Calu3 (cell line): Measurements from ENCODE around the gene C22orf39. TPM values are rescaled to one million over a fixed set of nuclear protein-coding genes. Genes with fewer than 3 reads are reported as not detected.

Source experiments
- BruUV-seq: library from RNA; stranded (reverse); fragments of 400-500 nt; replicated peaks from 2 replicates; lab custom pipeline; 2021; lab: Mats Ljungman, UMichigan
- CTCF ChIA-PET: fragments of 300-600 bp; sonication (Branson Sonifier 250); formaldehyde crosslinking; loops from one replicate; lab custom pipeline; 2022; ENCODE audit warnings: antibody characterized with exemption; lab: Charles Lee
- DNase-seq: peaks from one replicate; pipeline ENCODE4 v3.0.0; 2022
- H3K27ac Mint-ChIP-seq: one replicate; pipeline ENCODE4 v1.8.0; 2022; ENCODE audit warnings: mixed read lengths; ENCODE audit not compliant: unreplicated experiment
- H3K27me3 Mint-ChIP-seq: one replicate; pipeline ENCODE4 v1.8.0; 2022; ENCODE audit warnings: mixed read lengths; ENCODE audit not compliant: unreplicated experiment
- H3K36me3 Mint-ChIP-seq: one replicate; pipeline ENCODE4 v1.8.0; 2022; ENCODE audit warnings: mild to moderate bottlenecking, moderate library complexity, mixed read lengths; ENCODE audit not compliant: insufficient read depth, unreplicated experiment
- H3K4me1 Mint-ChIP-seq: one replicate; pipeline ENCODE4 v1.8.0; 2022; ENCODE audit warnings: mild to moderate bottlenecking, low read depth, mixed read lengths; ENCODE audit not compliant: unreplicated experiment
- H3K4me3 Mint-ChIP-seq: one replicate; pipeline ENCODE4 v1.8.0; 2022; ENCODE audit warnings: mild to moderate bottlenecking, low read depth, moderate library complexity, mixed read lengths; ENCODE audit not compliant: unreplicated experiment
- H3K9me3 Mint-ChIP-seq: one replicate; pipeline ENCODE4 v1.8.0; 2022; ENCODE audit warnings: low read depth, mixed read lengths; ENCODE audit not compliant: unreplicated experiment
- intact Hi-C: fragments of 100-400 bp; cut with micrococcal nuclease; formaldehyde crosslinking; loops from one replicate; pipeline ENCODE4 v1.10.0; 2022; ENCODE audit not compliant: unreplicated experiment
- total RNA-seq: library from RNA; stranded (reverse); gene quantifications from 2 replicates; pipeline ENCODE4 v1.2.3, GENCODE V29; 2022
- TF ChIP-seq, protein P1 (sequence below): fragments of 200-600 bp; IDR thresholded peaks from one replicate; pipeline ENCODE4 v1.8.0; 2022; ENCODE audit warnings: antibody characterized with exemption; ENCODE audit not compliant: unreplicated experiment

Gene C22orf39
- total RNA-seq, 1 experiment from 2014 or later, result 15.7 TPM

DNA sequence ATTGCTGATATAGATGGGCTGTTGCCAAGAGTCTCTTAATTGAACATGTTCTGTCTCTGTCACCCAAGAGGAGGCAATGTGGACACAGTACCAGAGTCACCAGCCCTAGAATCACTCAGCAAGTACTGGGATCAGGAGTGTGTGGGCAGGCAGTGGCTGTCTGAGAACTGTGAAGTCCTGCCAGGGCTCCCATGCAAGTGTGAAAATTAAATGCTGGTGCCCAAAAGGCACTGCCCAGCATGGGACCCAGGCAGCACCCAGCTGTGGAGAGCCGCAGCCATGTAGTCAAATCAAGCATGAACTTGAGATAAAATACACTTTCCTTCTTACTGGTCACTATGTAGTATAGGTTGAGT, 35.8 kb downstream of the C22orf39 start:
- TF ChIP-seq, protein P1, sequence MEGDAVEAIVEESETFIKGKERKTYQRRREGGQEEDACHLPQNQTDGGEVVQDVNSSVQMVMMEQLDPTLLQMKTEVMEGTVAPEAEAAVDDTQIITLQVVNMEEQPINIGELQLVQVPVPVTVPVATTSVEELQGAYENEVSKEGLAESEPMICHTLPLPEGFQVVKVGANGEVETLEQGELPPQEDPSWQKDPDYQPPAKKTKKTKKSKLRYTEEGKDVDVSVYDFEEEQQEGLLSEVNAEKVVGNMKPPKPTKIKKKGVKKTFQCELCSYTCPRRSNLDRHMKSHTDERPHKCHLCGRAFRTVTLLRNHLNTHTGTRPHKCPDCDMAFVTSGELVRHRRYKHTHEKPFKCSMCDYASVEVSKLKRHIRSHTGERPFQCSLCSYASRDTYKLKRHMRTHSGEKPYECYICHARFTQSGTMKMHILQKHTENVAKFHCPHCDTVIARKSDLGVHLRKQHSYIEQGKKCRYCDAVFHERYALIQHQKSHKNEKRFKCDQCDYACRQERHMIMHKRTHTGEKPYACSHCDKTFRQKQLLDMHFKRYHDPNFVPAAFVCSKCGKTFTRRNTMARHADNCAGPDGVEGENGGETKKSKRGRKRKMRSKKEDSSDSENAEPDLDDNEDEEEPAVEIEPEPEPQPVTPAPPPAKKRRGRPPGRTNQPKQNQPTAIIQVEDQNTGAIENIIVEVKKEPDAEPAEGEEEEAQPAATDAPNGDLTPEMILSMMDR, result no peak
- H3K27me3 Mint-ChIP-seq, result no peaks in the 10 kb centered on the region
- H3K9me3 Mint-ChIP-seq, result no peaks in the 10 kb centered on the region
- CTCF ChIA-PET, result no interaction called here
- H3K27ac Mint-ChIP-seq, result no peak overlapping the region
- peaks cover 20% of the 10 kb centered on the region for H3K36me3 Mint-ChIP-seq
- intact Hi-C loops, result no loop called here
- no peak overlapping the region for H3K4me3 Mint-ChIP-seq
- H3K4me1 Mint-ChIP-seq, result peaks cover 17% of the 10 kb centered on the region
- no TSS peak for BruUV-seq
- no peak for DNase-seq

DNA sequence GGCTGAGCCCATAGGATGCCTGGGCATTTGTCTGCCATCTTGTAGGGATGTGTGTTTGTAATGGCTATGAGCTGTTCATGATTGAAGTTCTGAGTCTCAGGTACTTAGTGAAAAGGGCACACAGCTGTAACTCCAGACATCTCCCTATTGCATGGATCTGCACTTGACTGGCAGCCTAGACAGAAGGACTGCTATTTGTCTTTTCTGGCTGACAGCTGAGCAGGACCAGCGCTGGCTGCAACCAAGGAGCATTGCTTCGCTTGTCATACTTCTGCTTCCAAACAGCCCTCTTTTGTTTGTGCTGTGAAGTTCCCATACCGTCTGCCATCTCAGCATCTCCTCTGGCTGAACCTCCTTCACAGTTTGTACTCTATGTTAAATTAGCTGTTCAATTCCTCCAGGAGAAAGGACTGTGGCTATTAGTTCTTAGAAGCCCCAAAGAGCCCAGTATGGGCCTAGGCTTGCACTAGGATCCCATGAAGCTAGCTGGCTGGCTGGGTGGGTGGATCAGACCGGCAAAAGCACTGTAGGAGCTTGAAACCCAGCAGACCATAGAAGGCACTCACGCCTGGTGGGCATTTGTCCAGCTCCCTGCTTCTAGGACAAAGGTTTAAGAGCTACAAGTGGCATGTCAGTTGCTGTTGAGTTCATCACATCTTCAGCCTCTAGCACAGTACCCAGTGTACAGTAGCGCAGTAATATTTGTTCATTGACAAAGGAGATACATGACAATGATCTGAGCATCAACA, 36.4 kb downstream of the C22orf39 start:
- Mint-ChIP-seq H3K4me1 (peaks cover 17% of the 10 kb centered on the region), H3K4me3 (no peak overlapping the region), H3K36me3 (peaks cover 24% of the 10 kb centered on the region), H3K9me3 (no peaks in the 10 kb centered on the region), H3K27me3 (no peaks in the 10 kb centered on the region), H3K27ac (no peak overlapping the region)
- intact Hi-C loops, result no loop called here
- DNase-seq, result no peak
- CTCF ChIA-PET, result no interaction called here
- TF ChIP-seq, protein P1, result no peak
- BruUV-seq, result no TSS peak

DNA sequence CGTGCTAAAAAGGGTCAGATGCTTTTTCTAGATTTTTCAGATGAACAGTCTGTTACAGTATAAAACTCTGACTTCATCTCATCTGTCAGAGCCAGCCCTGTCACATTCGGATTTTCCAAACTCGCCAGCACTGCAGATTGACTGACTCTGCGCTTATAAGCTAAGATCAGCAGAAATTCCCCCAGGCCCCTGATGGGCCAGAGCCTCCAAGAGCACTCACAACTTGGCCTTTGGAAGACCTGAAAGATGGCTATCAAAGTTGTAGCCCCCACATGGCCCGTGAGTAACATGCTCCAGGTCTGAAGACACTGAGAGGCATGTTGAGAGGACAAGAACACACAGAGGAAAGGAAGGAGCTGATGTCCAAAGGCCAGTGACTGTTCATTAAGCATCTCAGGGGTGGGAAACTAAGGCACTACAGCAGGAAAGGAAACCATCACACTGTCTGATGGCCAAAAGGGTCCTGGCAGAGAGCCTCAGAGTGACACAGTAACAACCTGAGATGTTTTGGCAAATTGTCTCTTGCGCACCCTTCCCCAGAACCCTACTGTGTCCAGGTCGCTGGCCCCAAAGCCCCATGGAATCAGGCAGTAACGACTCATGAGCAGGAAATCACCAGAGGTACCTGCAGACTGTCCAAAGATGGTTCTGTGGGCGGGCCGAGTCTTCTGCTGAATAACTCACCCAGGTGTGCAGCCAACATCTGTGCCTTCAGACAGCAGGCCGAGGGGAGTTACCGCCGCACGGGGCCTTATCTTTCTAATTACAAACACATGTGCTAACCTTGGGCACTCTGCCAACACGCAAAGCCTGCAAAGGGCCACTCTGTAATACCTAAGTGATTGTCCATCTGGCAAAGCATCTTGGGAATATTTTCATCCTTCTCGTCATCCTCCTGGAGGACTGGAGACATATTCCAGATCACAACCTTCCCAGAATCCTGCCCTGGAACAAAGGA, 39.6 kb downstream of the C22orf39 start:
- Mint-ChIP-seq H3K4me3 (no peak overlapping the region), H3K4me1 (peaks cover 6% of the 10 kb centered on the region), H3K27ac (no peak overlapping the region), H3K36me3 (peaks cover 24% of the 10 kb centered on the region), H3K27me3 (no peaks in the 10 kb centered on the region), H3K9me3 (no peaks in the 10 kb centered on the region)
- CTCF ChIA-PET, result no interaction called here
- BruUV-seq, result no TSS peak
- intact Hi-C loops, result no loop called here
- TF ChIP-seq, protein P1, result no peak
- no peak for DNase-seq

DNA sequence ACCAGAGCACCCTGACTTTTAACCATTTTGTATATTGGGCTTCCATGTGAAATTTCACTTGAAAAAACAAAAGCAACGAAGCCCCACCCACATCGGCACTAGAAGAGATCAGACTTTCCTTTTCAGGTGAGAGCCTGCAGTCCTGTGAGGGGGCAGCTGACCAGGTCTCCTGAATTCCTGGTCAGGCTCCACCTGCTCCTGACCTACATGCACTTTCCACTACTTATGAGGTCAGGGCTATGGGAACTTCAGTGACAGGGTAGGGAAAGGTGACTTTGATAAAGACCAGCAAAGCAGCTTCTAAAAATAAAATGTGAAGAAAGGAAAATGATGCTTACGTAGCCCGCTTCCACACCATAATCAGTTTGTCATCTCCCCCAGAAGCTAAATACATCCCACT, 40.7 kb downstream of the C22orf39 start:
- TF ChIP-seq, protein P1, result no peak
- BruUV-seq, result no TSS peak
- H3K36me3 Mint-ChIP-seq, result peaks cover 20% of the 10 kb centered on the region
- no peak overlapping the region for H3K4me3 Mint-ChIP-seq
- CTCF ChIA-PET, result interaction anchor here (0.6 kb wide), 1 partner anchor 125 kb away, joined by 3 read pairs; no protein-coding TSS in a partner anchor
- H3K4me1 Mint-ChIP-seq, result no peaks in the 10 kb centered on the region
- DNase-seq, result no peak
- no peaks in the 10 kb centered on the region for H3K27me3 Mint-ChIP-seq
- no peak overlapping the region for H3K27ac Mint-ChIP-seq
- intact Hi-C loops, result no loop called here
- no peaks in the 10 kb centered on the region for H3K9me3 Mint-ChIP-seq
